Right hindlimb (tissue), 1 donor: ENCODE measurements around the gene PPA1.
A peak's percentile ranks its signal among the peaks of the same experiment; 100 is the strongest.
"Not testable (repeated sequence)": the region's sequence is repeated elsewhere in the genome, so short reads cannot be mapped to it uniquely, and the experiment has no call there.

Source experiments
- DNase-seq: peaks from one replicate; pipeline ENCODE4 v3.0.0-alpha.2; 2018

The PPA1 gene

GRCh38 chr10:70254778-70255328 lies 21.6 kb upstream of the PPA1 start:
- DNase-seq: no peak

GRCh38 chr10:70253878-70254765 lies 20.9 kb upstream of the PPA1 start:
- DNase-seq: no peak

- no peak for DNase-seq
Measured at GRCh38 chr10:70250961-70251680, 17.9 kb upstream of the PPA1 start.

- DNase-seq: no peak
Measured at GRCh38 chr10:70247360-70247759, 14.1 kb upstream of the PPA1 start.

- no peak for DNase-seq
Measured at GRCh38 chr10:70241081-70241480, 7.9 kb upstream of the PPA1 start.

- DNase-seq: not testable (repeated sequence)
Measured at GRCh38 chr10:70239986-70240385, 6.8 kb upstream of the PPA1 start.

- not testable (repeated sequence) for DNase-seq
Measured at GRCh38 chr10:70239077-70239976, 6.1 kb upstream of the PPA1 start.

- not testable (repeated sequence) for DNase-seq
Measured at GRCh38 chr10:70237958-70238536, 4.8 kb upstream of the PPA1 start.

- DNase-seq: no peak
Measured at GRCh38 chr10:70234668-70235447, 1.6 kb upstream of the PPA1 start.

- DNase-seq: no peak
Measured at GRCh38 chr10:70233939-70234300, 691 bp upstream of the PPA1 start.

- DNase-seq: no peak
Measured at GRCh38 chr10:70232859-70233108, 445 bp downstream of the PPA1 start.

GRCh38 chr10:70232155-70232858 lies 922 bp downstream of the PPA1 start:
- peak; percentile 42 for DNase-seq

- DNase-seq: no peak
Measured at GRCh38 chr10:70228491-70228890, 4.7 kb downstream of the PPA1 start.

GRCh38 chr10:70227548-70228320 lies 5.5 kb downstream of the PPA1 start:
- DNase-seq: no peak

GRCh38 chr10:70223728-70224127 lies 9.5 kb downstream of the PPA1 start:
- DNase-seq: no peak

GRCh38 chr10:70222811-70223447 lies 10.3 kb downstream of the PPA1 start:
- DNase-seq: not testable (repeated sequence)

GRCh38 chr10:70222340-70222794 lies 10.9 kb downstream of the PPA1 start:
- DNase-seq: no peak

GRCh38 chr10:70221030-70221429 lies 12.2 kb downstream of the PPA1 start:
- DNase-seq: no peak

GRCh38 chr10:70212879-70213278 lies 20.4 kb downstream of the PPA1 start:
- DNase-seq: no peak

- no peak for DNase-seq
Measured at GRCh38 chr10:70212277-70212676, 21.0 kb downstream of the PPA1 start.
